Mesodermal cell (in vitro differentiated cells): ENCODE results near the gene DICER1.

Experiments
- H3K27ac ChIP-seq: 2 replicates; pipeline ENCODE4 v1.7.0; 2013; ENCODE audit warnings: mild to moderate bottlenecking, low read depth, low read length, moderate library complexity; ENCODE audit not compliant: severe bottlenecking
- H3K36me3 ChIP-seq: 2 replicates; pipeline ENCODE4 v1.7.1; 2013; ENCODE audit warnings: mild to moderate bottlenecking, low read length, moderate library complexity; ENCODE audit not compliant: control insufficient read depth, insufficient read depth
- H3K4me1 ChIP-seq: one replicate; pipeline ENCODE4 v1.7.1; 2013; ENCODE audit warnings: mild to moderate bottlenecking, low read length; ENCODE audit not compliant: insufficient read depth, control insufficient read depth, poor library complexity, severe bottlenecking
- H3K4me3 ChIP-seq: 2 replicates; pipeline ENCODE4 v1.7.0; 2013; ENCODE audit warnings: low read length, control low read depth, mild to moderate bottlenecking; ENCODE audit not compliant: insufficient read depth, poor library complexity, severe bottlenecking; ENCODE audit errors: extremely low read depth
- H3K9me3 ChIP-seq: 2 replicates; pipeline ENCODE4 v1.7.1; 2013; ENCODE audit warnings: mild to moderate bottlenecking, low read length, moderate library complexity; ENCODE audit not compliant: control insufficient read depth
- WGBS, 2 experiments: methylation state at CpG; one replicate each; pipeline ENCODE4 v1.1.5; 2013; ENCODE audit warnings: missing lambda C conversion rate in 2 of 2; ENCODE audit not compliant: insufficient coverage in 2 of 2; 5-methylcytosine and 5-hydroxymethylcytosine counted together

The DICER1 gene

GRCh38 chr14:95068080-95068479, 89.2 kb downstream of the DICER1 start:
- 76 to 79% methylated on average over 8 to 10 of the region's 10 CpGs for WGBS, 2 experiments
- Histone ChIP-seq H3K4me3 (no peak overlapping the region), H3K9me3 (no peaks in the 10 kb centered on the region), H3K36me3 (no peaks in the 10 kb centered on the region), H3K4me1 (no peaks in the 10 kb centered on the region), H3K27ac (no peak overlapping the region)

- Histone ChIP-seq H3K9me3 (no peaks in the 10 kb centered on the region), H3K4me1 (no peaks in the 10 kb centered on the region), H3K4me3 (no peak overlapping the region), H3K27ac (no peak overlapping the region), H3K36me3 (no peaks in the 10 kb centered on the region)
- 92 to 100% methylated on average over 4 of the region's 4 CpGs for WGBS, 2 experiments
These were observed 89.8 kb downstream of the DICER1 start for GRCh38 chr14:95067526-95067925.

GRCh38 chr14:95066427-95066986, 90.8 kb downstream of the DICER1 start:
- no peak overlapping the region for H3K27ac ChIP-seq
- no peaks in the 10 kb centered on the region for H3K4me1 ChIP-seq
- no peak overlapping the region for H3K4me3 ChIP-seq
- H3K9me3 ChIP-seq, result no peaks in the 10 kb centered on the region
- 89 to 92% methylated on average over 4 of the region's 4 CpGs for WGBS, 2 experiments
- H3K36me3 ChIP-seq, result no peaks in the 10 kb centered on the region

GRCh38 chr14:95065411-95065810, 91.9 kb downstream of the DICER1 start:
- no peaks in the 10 kb centered on the region for H3K36me3 ChIP-seq
- no peak overlapping the region for H3K27ac ChIP-seq
- WGBS, 2 experiments, result 80% methylated on average over 1 of the region's 2 CpGs; no CpG with 5 or more reads in 1 of the 2 experiments
- H3K4me3 ChIP-seq, result no peak overlapping the region
- no peaks in the 10 kb centered on the region for H3K4me1 ChIP-seq
- no peaks in the 10 kb centered on the region for H3K9me3 ChIP-seq

- 100% methylated on average over 1 of the region's 2 CpGs for WGBS, 2 experiments
- no peaks in the 10 kb centered on the region for H3K9me3 ChIP-seq
- H3K4me1 ChIP-seq, result no peaks in the 10 kb centered on the region
- H3K4me3 ChIP-seq, result no peak overlapping the region
- no peak overlapping the region for H3K27ac ChIP-seq
- no peaks in the 10 kb centered on the region for H3K36me3 ChIP-seq
These were observed 92.6 kb downstream of the DICER1 start for GRCh38 chr14:95064734-95065133.

- Histone ChIP-seq H3K36me3 (no peaks in the 10 kb centered on the region), H3K4me3 (no peak overlapping the region), H3K9me3 (no peaks in the 10 kb centered on the region), H3K27ac (no peak overlapping the region), H3K4me1 (no peaks in the 10 kb centered on the region)
- WGBS, 2 experiments, result 93 to 94% methylated on average over 5 to 6 of the region's 6 CpGs
These were observed 93.1 kb downstream of the DICER1 start for GRCh38 chr14:95064256-95064655.

GRCh38 chr14:95063391-95063790, 93.9 kb downstream of the DICER1 start:
- H3K9me3 ChIP-seq, result no peaks in the 10 kb centered on the region
- H3K4me3 ChIP-seq, result no peak overlapping the region
- WGBS, 2 experiments, result 7 to 93% methylated on average over 2 to 3 of the region's 5 CpGs

GRCh38 chr14:95062946-95063345, 94.4 kb downstream of the DICER1 start:
- Histone ChIP-seq H3K9me3 (no peaks in the 10 kb centered on the region), H3K36me3 (no peaks in the 10 kb centered on the region), H3K27ac (no peak overlapping the region), H3K4me3 (no peak overlapping the region), H3K4me1 (no peaks in the 10 kb centered on the region)
- 85 to 86% methylated on average over 4 of the region's 5 CpGs for WGBS, 2 experiments

More at GRCh38 chr14:95063391-95063790, 93.9 kb downstream of the DICER1 start:
- Histone ChIP-seq H3K4me1 (no peaks in the 10 kb centered on the region), H3K27ac (no peak overlapping the region), H3K36me3 (no peaks in the 10 kb centered on the region)

- no peaks in the 10 kb centered on the region for H3K4me1 ChIP-seq
- no peak overlapping the region for H3K27ac ChIP-seq
- no peaks in the 10 kb centered on the region for H3K36me3 ChIP-seq
- 82 to 91% methylated on average over 2 to 5 of the region's 5 CpGs for WGBS, 2 experiments
- H3K4me3 ChIP-seq, result no peak overlapping the region
- no peaks in the 10 kb centered on the region for H3K9me3 ChIP-seq
These were observed 95.1 kb downstream of the DICER1 start for GRCh38 chr14:95062220-95062619.

GRCh38 chr14:95061317-95062093, 95.8 kb downstream of the DICER1 start:
- Histone ChIP-seq H3K4me1 (no peaks in the 10 kb centered on the region), H3K36me3 (no peaks in the 10 kb centered on the region), H3K27ac (no peak overlapping the region), H3K4me3 (no peak overlapping the region), H3K9me3 (no peaks in the 10 kb centered on the region)
- 87 to 88% methylated on average over 8 to 10 of the region's 14 CpGs for WGBS, 2 experiments

- H3K4me1 ChIP-seq, result no peaks in the 10 kb centered on the region
- H3K27ac ChIP-seq, result no peak overlapping the region
- H3K4me3 ChIP-seq, result no peak overlapping the region
- 77 to 100% methylated on average over 4 of the region's 7 CpGs for WGBS, 2 experiments
- H3K9me3 ChIP-seq, result no peaks in the 10 kb centered on the region
- no peaks in the 10 kb centered on the region for H3K36me3 ChIP-seq
These were observed 98.2 kb downstream of the DICER1 start for GRCh38 chr14:95059126-95059525.
